HTR-8/SVneo (cell line): Measurements from ENCODE around the gene BIRC3.

ENCODE experiments used
- DNase-seq: peaks from one replicate; pipeline ENCODE4 v3.0.0; 2011; ENCODE audit warnings: low spot score, mixed read lengths; ENCODE audit not compliant: insufficient read length
- FAIRE-seq: peaks from 2 replicates; lab custom pipeline; 2011; peaks lifted over from hg19 to GRCh38; lab: Jason Lieb, UNC

The BIRC3 gene

GRCh38 chr11:102317099-102317767 lies at the start of gene BIRC3:
Gene BIRC3, plus strand, starts transcription at chr11:102317484. Its CDS starts 7,026 bp downstream, at chr11:102324510.
- DNase-seq (peak; percentile 90), FAIRE-seq (peak; percentile 99)

GRCh38 chr11:102267609-102268008 lies 49.7 kb upstream of the BIRC3 start:
- DNase-seq (peak; percentile 86), FAIRE-seq (peak; percentile 88)

- FAIRE-seq = peak; percentile 65
- peak; percentile 61 for DNase-seq
These were observed 49.0 kb upstream of the BIRC3 start for GRCh38 chr11:102268083-102268984.

- DNase-seq = no peak
- peak; percentile 20 for FAIRE-seq
These were observed 48.3 kb upstream of the BIRC3 start for GRCh38 chr11:102268985-102269470.

- DNase-seq (peak; percentile 60), FAIRE-seq (peak; percentile 94)
These were observed 47.4 kb upstream of the BIRC3 start for GRCh38 chr11:102269927-102270326.

GRCh38 chr11:102272047-102272824 lies 45.0 kb upstream of the BIRC3 start:
- peak; percentile 70 for FAIRE-seq

GRCh38 chr11:102274628-102275027 lies 42.7 kb upstream of the BIRC3 start:
- FAIRE-seq = peak; percentile 26
- DNase-seq = no peak

More at GRCh38 chr11:102272047-102272824, 45.0 kb upstream of the BIRC3 start:
- DNase-seq = no peak

- DNase-seq (no peak), FAIRE-seq (no peak)
These were observed 40.9 kb upstream of the BIRC3 start for GRCh38 chr11:102276362-102276761.

GRCh38 chr11:102276783-102277182 lies 40.5 kb upstream of the BIRC3 start:
- FAIRE-seq = peak; percentile 77

GRCh38 chr11:102279641-102280170 lies 37.6 kb upstream of the BIRC3 start:
- DNase-seq (peak; percentile 67), FAIRE-seq (peak; percentile 51)

More at GRCh38 chr11:102276783-102277182, 40.5 kb upstream of the BIRC3 start:
- no peak for DNase-seq

GRCh38 chr11:102280245-102280833 lies 36.9 kb upstream of the BIRC3 start:
- peak; percentile 28 for FAIRE-seq
- no peak for DNase-seq

- DNase-seq (no peak), FAIRE-seq (no peak)
These were observed 34.2 kb upstream of the BIRC3 start for GRCh38 chr11:102283116-102283485.

GRCh38 chr11:102284008-102284407 lies 33.3 kb upstream of the BIRC3 start:
- FAIRE-seq (no peak), DNase-seq (no peak)

GRCh38 chr11:102286292-102286691 lies 31.0 kb upstream of the BIRC3 start:
- FAIRE-seq (peak; percentile 40), DNase-seq (no peak)

- DNase-seq = peak; percentile 90
- peak; percentile 90 for FAIRE-seq
These were observed 29.1 kb upstream of the BIRC3 start for GRCh38 chr11:102287964-102288724.

- FAIRE-seq (no peak), DNase-seq (no peak)
These were observed 28.6 kb upstream of the BIRC3 start for GRCh38 chr11:102288725-102289083.

GRCh38 chr11:102289592-102289991 lies 27.7 kb upstream of the BIRC3 start:
- peak; percentile 57 for FAIRE-seq
- no peak for DNase-seq

GRCh38 chr11:102291831-102292230 lies 25.5 kb upstream of the BIRC3 start:
- DNase-seq = no peak
- FAIRE-seq = no peak

- DNase-seq = no peak
- no peak for FAIRE-seq
These were observed 24.4 kb upstream of the BIRC3 start for GRCh38 chr11:102292933-102293332.
